ENCODE data around the gene MAP3K3.

Gene MAP3K3

GRCh38 chr17:63682981-63683380 lies 60.8 kb downstream of the MAP3K3 start:
- H2AFZ ChIP-seq (ENCODE audit: low read length), result no peak overlapping the region
- no peak overlapping the region for H3K4me2 ChIP-seq (ENCODE audit: low read depth, low read length, poor library complexity, severe bottlenecking)
- no peaks in the 10 kb centered on the region for H4K20me1 ChIP-seq (ENCODE audit: insufficient read depth, low read length, poor library complexity, severe bottlenecking)
- no peaks in the 10 kb centered on the region for H3K4me1 ChIP-seq (ENCODE audit: insufficient read depth, low read length, poor library complexity, severe bottlenecking)
- no peak overlapping the region for H3K4me3 ChIP-seq (ENCODE audit: low read length, poor library complexity, severe bottlenecking)
- no peak overlapping the region for H3K9ac ChIP-seq (ENCODE audit: low read depth, low read length, poor library complexity, severe bottlenecking)
- H3F3A ChIP-seq (ENCODE audit: low read depth), result no peaks in the 10 kb centered on the region
- TF ChIP-seq CTCF (conservative IDR thresholded peaks at IDR 0.05; ENCODE audit: low read length), result no peak
- no peak for TF ChIP-seq EZH2phosphoT487 (IDR thresholded peaks at IDR 0.05; ENCODE audit: borderline replicate concordance)
- H3K9me2 ChIP-seq (replicated peaks; ENCODE audit: low read depth, low read length), result no peaks in the 10 kb centered on the region
- H3K79me2 ChIP-seq (ENCODE audit: insufficient read depth, low read length), result no peaks in the 10 kb centered on the region
- H3K9me3 ChIP-seq (ENCODE audit: insufficient read depth, low read depth, low read length), result no peaks in the 10 kb centered on the region
- H3K27me3 ChIP-seq (ENCODE audit: insufficient read depth, low read length, poor library complexity, severe bottlenecking), result no peaks in the 10 kb centered on the region
- peaks cover 57% of the 10 kb centered on the region; the same call in 1 of the 2 replicates for H3K36me3 ChIP-seq (ENCODE audit: insufficient read depth, low read length)

- Histone ChIP-seq H3K9me3 (ENCODE audit: insufficient read depth, low read depth, low read length) (no peaks in the 10 kb centered on the region), H2AFZ (ENCODE audit: low read length) (no peak overlapping the region), H3K79me2 (ENCODE audit: insufficient read depth, low read length) (no peaks in the 10 kb centered on the region), H3K4me2 (ENCODE audit: low read depth, low read length, poor library complexity, severe bottlenecking) (no peak overlapping the region), H3K36me3 (ENCODE audit: insufficient read depth, low read length) (peaks cover 78% of the 10 kb centered on the region; the same call in 1 of the 2 replicates), H3F3A (ENCODE audit: low read depth) (no peaks in the 10 kb centered on the region), H3K9me2 (replicated peaks; ENCODE audit: low read depth, low read length) (no peaks in the 10 kb centered on the region), H3K9ac (ENCODE audit: low read depth, low read length, poor library complexity, severe bottlenecking) (no peak overlapping the region), H4K20me1 (ENCODE audit: insufficient read depth, low read length, poor library complexity, severe bottlenecking) (no peaks in the 10 kb centered on the region), H3K4me3 (ENCODE audit: low read length, poor library complexity, severe bottlenecking) (no peak overlapping the region), H3K4me1 (ENCODE audit: insufficient read depth, low read length, poor library complexity, severe bottlenecking) (no peaks in the 10 kb centered on the region), H3K27me3 (ENCODE audit: insufficient read depth, low read length, poor library complexity, severe bottlenecking) (no peaks in the 10 kb centered on the region)
- TF ChIP-seq CTCF (conservative IDR thresholded peaks at IDR 0.05; ENCODE audit: low read length) (no peak), EZH2phosphoT487 (IDR thresholded peaks at IDR 0.05; ENCODE audit: borderline replicate concordance) (no peak)
Measured at GRCh38 chr17:63685041-63685440, 62.8 kb downstream of the MAP3K3 start.

- no peaks in the 10 kb centered on the region for H3K9me2 ChIP-seq (replicated peaks; ENCODE audit: low read depth, low read length)
- no peak for TF ChIP-seq CTCF (conservative IDR thresholded peaks at IDR 0.05; ENCODE audit: low read length)
- TF ChIP-seq EZH2phosphoT487 (IDR thresholded peaks at IDR 0.05; ENCODE audit: borderline replicate concordance), result no peak
- no peaks in the 10 kb centered on the region for H3K79me2 ChIP-seq (ENCODE audit: insufficient read depth, low read length)
- H4K20me1 ChIP-seq (ENCODE audit: insufficient read depth, low read length, poor library complexity, severe bottlenecking), result no peaks in the 10 kb centered on the region
- no peak overlapping the region for H3K4me3 ChIP-seq (ENCODE audit: low read length, poor library complexity, severe bottlenecking)
- H3F3A ChIP-seq (ENCODE audit: low read depth), result no peaks in the 10 kb centered on the region
- H3K4me2 ChIP-seq (ENCODE audit: low read depth, low read length, poor library complexity, severe bottlenecking), result no peak overlapping the region
- H3K36me3 ChIP-seq (ENCODE audit: insufficient read depth, low read length), result peaks cover 78% of the 10 kb centered on the region; the same call in 1 of the 2 replicates
- no peaks in the 10 kb centered on the region for H3K4me1 ChIP-seq (ENCODE audit: insufficient read depth, low read length, poor library complexity, severe bottlenecking)
- H3K9ac ChIP-seq (ENCODE audit: low read depth, low read length, poor library complexity, severe bottlenecking), result no peak overlapping the region
- H3K9me3 ChIP-seq (ENCODE audit: insufficient read depth, low read depth, low read length), result no peaks in the 10 kb centered on the region
- H2AFZ ChIP-seq (ENCODE audit: low read length), result no peak overlapping the region
- H3K27me3 ChIP-seq (ENCODE audit: insufficient read depth, low read length, poor library complexity, severe bottlenecking), result no peaks in the 10 kb centered on the region
Measured at GRCh38 chr17:63685578-63685977, 63.4 kb downstream of the MAP3K3 start.

All from Loucy (cell line).